LNCAP (cell line): Measurements from ENCODE around the gene NFKBIZ.

Experiments
- CTCF ChIP-seq: fragments of 450-650 bp; IDR thresholded peaks from 2 replicates; pipeline ENCODE4 v1.5.1; 2017; ENCODE audit warnings: mild to moderate bottlenecking

Gene NFKBIZ

GRCh38 chr3:101809178-101810021 is 39.9 kb upstream of the NFKBIZ start:
- peak; percentile 71; the same call in 1 of the 2 replicates for TF ChIP-seq CTCF

GRCh38 chr3:101810022-101810418 is 39.3 kb upstream of the NFKBIZ start:
- TF ChIP-seq CTCF, result no peak

GRCh38 chr3:101811875-101812274 is 37.4 kb upstream of the NFKBIZ start:
- no peak for TF ChIP-seq CTCF

GRCh38 chr3:101812895-101813294 is 36.4 kb upstream of the NFKBIZ start:
- TF ChIP-seq CTCF, result no peak

GRCh38 chr3:101813817-101814440 is 35.4 kb upstream of the NFKBIZ start:
- TF ChIP-seq CTCF, result peak; percentile 67

GRCh38 chr3:101814835-101815234 is 34.5 kb upstream of the NFKBIZ start:
- no peak for TF ChIP-seq CTCF

- no peak for TF ChIP-seq CTCF
Measured at GRCh38 chr3:101816215-101817149, 32.8 kb upstream of the NFKBIZ start.
